ENCODE data around the gene KCNJ2.

KCNJ2 gene

DNA sequence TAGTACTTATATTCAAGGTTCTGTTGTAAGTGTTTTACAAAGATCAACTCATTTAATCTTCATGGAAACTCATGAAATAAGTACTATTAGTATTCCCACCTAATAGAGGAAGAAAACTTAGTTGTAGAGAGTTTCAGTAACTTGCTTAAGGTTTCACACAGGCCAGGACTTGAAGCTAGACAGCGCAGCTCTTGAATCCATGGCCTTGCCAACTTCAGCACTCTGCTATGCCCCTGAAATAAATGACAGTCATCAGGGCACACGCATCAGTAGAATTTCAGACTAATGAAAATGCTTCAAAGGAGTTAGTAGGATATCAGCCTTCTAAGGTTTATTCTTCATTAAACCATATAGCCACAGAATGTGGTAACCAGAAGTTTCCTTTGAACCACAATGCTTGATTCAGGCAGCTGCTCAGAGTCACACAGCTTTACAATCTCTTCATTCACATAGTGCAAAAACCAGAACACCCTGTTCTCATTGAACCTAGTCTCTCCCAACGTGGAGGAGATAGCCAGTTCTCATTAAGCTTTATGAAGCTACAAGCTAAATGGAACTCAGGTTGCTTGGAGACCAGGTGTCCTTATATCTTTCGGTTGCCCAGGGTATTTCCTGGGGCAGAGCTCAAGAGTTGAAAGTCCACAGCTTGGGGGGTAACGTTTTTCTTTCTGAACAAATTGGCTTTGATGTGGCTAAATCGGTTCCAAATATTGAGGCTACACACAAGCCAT is 39.7 kb downstream of the KCNJ2 start:
- H3K36me3 ChIP-seq (ENCODE audit: control insufficient read depth in 1 of 2, insufficient read depth in 2 of 2, low read length in 2 of 2) = no peaks in the 10 kb centered on the region
- no peaks in the 10 kb centered on the region for H3K27me3 ChIP-seq (ENCODE audit: control insufficient read depth in 1 of 2, insufficient read depth in 2 of 2, low read length in 2 of 2)
- H3K9me3 ChIP-seq (ENCODE audit: control insufficient read depth in 1 of 2, low read length in 2 of 2) = no peaks in the 10 kb centered on the region
- no peak overlapping the region for H3K4me3 ChIP-seq (ENCODE audit: low read depth in 1 of 2, low read length in 2 of 2)
- no peak overlapping the region for H3K27ac ChIP-seq (ENCODE audit: low read depth, low read length)
- no peak overlapping the region for H3K9ac ChIP-seq (ENCODE audit: low read depth in 1 of 2, low read length in 2 of 2)
- peaks cover 9 to 10% of the 10 kb centered on the region in 2 donors for H3K4me1 ChIP-seq (ENCODE audit: control insufficient read depth in 1 of 2, insufficient read depth in 2 of 2, low read length in 2 of 2)

DNA sequence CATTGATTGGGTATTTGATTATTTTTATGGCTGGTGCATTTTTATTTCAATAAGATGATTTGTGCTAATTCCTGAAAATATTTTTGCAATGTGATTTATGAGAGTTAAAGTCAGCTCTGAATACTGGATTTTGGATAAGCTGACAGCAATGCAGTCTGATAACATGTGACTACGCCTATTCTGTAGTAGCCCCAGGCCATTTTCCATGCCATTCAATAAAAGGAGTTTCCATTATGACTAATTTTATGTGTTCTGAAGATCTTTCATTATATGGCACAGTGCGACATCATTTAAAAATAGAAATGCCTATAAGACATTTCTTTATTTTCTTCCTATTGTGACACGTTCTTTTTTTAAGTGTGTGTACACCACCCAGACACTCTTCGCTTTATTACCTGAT is 46.3 kb downstream of the KCNJ2 start:
- Histone ChIP-seq H3K27ac (ENCODE audit: low read depth, low read length) (no peak overlapping the region), H3K9ac (ENCODE audit: low read depth in 1 of 2, low read length in 2 of 2) (no peak overlapping the region), H3K4me3 (ENCODE audit: low read depth in 1 of 2, low read length in 2 of 2) (no peak overlapping the region), H3K27me3 (ENCODE audit: control insufficient read depth in 1 of 2, insufficient read depth in 2 of 2, low read length in 2 of 2) (no peaks in the 10 kb centered on the region), H3K4me1 (ENCODE audit: control insufficient read depth in 1 of 2, insufficient read depth in 2 of 2, low read length in 2 of 2) (no peaks in the 10 kb centered on the region), H3K9me3 (ENCODE audit: control insufficient read depth in 1 of 2, low read length in 2 of 2) (no peaks in the 10 kb centered on the region), H3K36me3 (ENCODE audit: control insufficient read depth in 1 of 2, insufficient read depth in 2 of 2, low read length in 2 of 2) (no peaks in the 10 kb centered on the region)

DNA sequence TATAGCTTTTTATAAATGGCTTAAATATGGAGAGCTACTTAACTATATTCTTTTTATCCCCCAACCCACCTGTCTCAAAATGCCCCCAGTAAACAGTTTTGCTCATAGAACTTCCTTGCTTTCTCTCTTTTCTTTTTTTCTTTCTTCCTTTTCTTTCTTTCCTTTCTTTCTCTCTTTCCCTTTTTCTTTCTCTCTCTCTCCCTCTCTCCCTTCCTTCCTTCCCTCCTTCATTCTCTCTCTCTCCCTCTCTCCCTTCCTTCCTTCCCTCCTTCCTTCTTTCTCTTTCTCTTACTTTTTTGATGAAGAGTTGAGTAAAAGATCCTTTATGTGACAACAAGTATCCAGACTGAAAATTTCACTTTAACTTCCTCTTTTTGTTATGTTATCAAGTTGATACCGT is 48.2 kb downstream of the KCNJ2 start:
- H3K36me3 ChIP-seq (ENCODE audit: control insufficient read depth in 1 of 2, insufficient read depth in 2 of 2, low read length in 2 of 2) = no peaks in the 10 kb centered on the region
- no peak overlapping the region for H3K27ac ChIP-seq (ENCODE audit: low read depth, low read length)
- no peak overlapping the region for H3K4me3 ChIP-seq (ENCODE audit: low read depth in 1 of 2, low read length in 2 of 2)
- H3K4me1 ChIP-seq (ENCODE audit: control insufficient read depth in 1 of 2, insufficient read depth in 2 of 2, low read length in 2 of 2) = no peaks in the 10 kb centered on the region
- no peak overlapping the region for H3K9ac ChIP-seq (ENCODE audit: low read depth in 1 of 2, low read length in 2 of 2)
- no peaks in the 10 kb centered on the region for H3K9me3 ChIP-seq (ENCODE audit: control insufficient read depth in 1 of 2, low read length in 2 of 2)
- H3K27me3 ChIP-seq (ENCODE audit: control insufficient read depth in 1 of 2, insufficient read depth in 2 of 2, low read length in 2 of 2) = no peaks in the 10 kb centered on the region

DNA sequence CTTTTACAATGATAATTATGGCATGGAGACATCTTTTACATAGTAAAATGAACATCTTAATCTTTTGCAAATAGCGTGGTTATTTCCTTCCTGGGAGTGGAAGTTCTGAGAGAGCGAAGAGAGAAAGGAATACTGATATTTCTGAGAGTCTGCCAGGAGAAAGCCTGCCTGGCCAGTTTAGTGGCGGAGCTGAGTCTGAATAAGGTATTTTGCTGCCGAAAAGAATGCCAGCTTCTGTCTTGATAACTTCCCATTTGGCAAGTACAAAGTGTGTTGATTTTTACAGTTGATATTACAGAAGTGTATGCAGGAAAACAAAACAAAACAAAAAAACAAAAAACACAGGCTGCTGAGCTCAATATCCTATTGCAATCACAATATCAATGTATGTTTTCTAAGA is 55.9 kb downstream of the KCNJ2 start:
- Histone ChIP-seq H3K9ac (ENCODE audit: low read depth in 1 of 2, low read length in 2 of 2) (no peak overlapping the region), H3K9me3 (ENCODE audit: control insufficient read depth in 1 of 2, low read length in 2 of 2) (no peaks in the 10 kb centered on the region), H3K4me1 (ENCODE audit: control insufficient read depth in 1 of 2, insufficient read depth in 2 of 2, low read length in 2 of 2) (no peaks in the 10 kb centered on the region), H3K27ac (ENCODE audit: low read depth, low read length) (no peak overlapping the region), H3K27me3 (ENCODE audit: control insufficient read depth in 1 of 2, insufficient read depth in 2 of 2, low read length in 2 of 2) (no peaks in the 10 kb centered on the region), H3K4me3 (ENCODE audit: low read depth in 1 of 2, low read length in 2 of 2) (no peak overlapping the region), H3K36me3 (ENCODE audit: control insufficient read depth in 1 of 2, insufficient read depth in 2 of 2, low read length in 2 of 2) (no peaks in the 10 kb centered on the region)
